HepG2 (cell line): ENCODE data around the gene TXNRD2. TPM values are rescaled to one million over a fixed set of nuclear protein-coding genes. Genes with fewer than 3 reads are reported as not detected.
A peak's percentile ranks its signal among the peaks of the same experiment; 100 is the strongest.

Experiments used
- AKAP8 ChIP-seq: sonication (generic); formaldehyde crosslinking; IDR thresholded peaks from 2 replicates; pipeline ENCODE4 v1.5.1; 2020; ENCODE audit warnings: mild to moderate bottlenecking, missing genetic modification reagents
- ETV5 ChIP-seq: IDR thresholded peaks from 2 replicates; pipeline ENCODE4 v1.6.1; 2018; ENCODE audit warnings: missing biosample characterization, missing genetic modification reagents, inconsistent platforms, borderline replicate concordance
- RFX1 ChIP-seq: fragments of 450-650 bp; IDR thresholded peaks from 2 replicates; pipeline ENCODE4 v1.6.1; 2017
- SIX4 ChIP-seq: sonication (generic); formaldehyde crosslinking; IDR thresholded peaks from 2 replicates; pipeline ENCODE4 v1.4.0; 2020; ENCODE audit warnings: missing genetic modification reagents
- ZMYM3 ChIP-seq: sonication (generic); formaldehyde crosslinking; IDR thresholded peaks from 2 replicates; pipeline ENCODE4 v1.5.1; 2020; ENCODE audit warnings: mild to moderate bottlenecking, missing genetic modification reagents
- ZNF207 ChIP-seq: fragments of 450-650 bp; IDR thresholded peaks from 2 replicates; pipeline ENCODE4 v1.6.1; 2016; ENCODE audit warnings: antibody characterized with exemption, borderline replicate concordance
- ZNF225 ChIP-seq: sonication (generic); formaldehyde crosslinking; IDR thresholded peaks from 2 replicates; pipeline ENCODE4 v1.4.0; 2020; ENCODE audit warnings: mild to moderate bottlenecking, missing genetic modification reagents
- ZNF263 ChIP-seq: sonication (generic); formaldehyde crosslinking; IDR thresholded peaks from 2 replicates; pipeline ENCODE4 v1.4.0; 2020; ENCODE audit warnings: missing genetic modification reagents
- ZNF530 ChIP-seq: sonication (generic); formaldehyde crosslinking; IDR thresholded peaks from 2 replicates; pipeline ENCODE4 v1.5.0; 2020; ENCODE audit warnings: low read depth, mild to moderate bottlenecking, missing genetic modification reagents
- ZNF615 ChIP-seq: sonication (generic); formaldehyde crosslinking; IDR thresholded peaks from 2 replicates; pipeline ENCODE4 v1.5.0; 2020; ENCODE audit warnings: mild to moderate bottlenecking, missing genetic modification reagents, borderline replicate concordance
- ZNF780A ChIP-seq: sonication (generic); formaldehyde crosslinking; IDR thresholded peaks from 2 replicates; pipeline ENCODE4 v1.8.0; 2022; ENCODE audit warnings: mild to moderate bottlenecking, missing genetic modification reagents, moderate library complexity
- ZNF841 ChIP-seq: sonication (generic); formaldehyde crosslinking; IDR thresholded peaks from 2 replicates; pipeline ENCODE4 v1.8.1; 2023; ENCODE audit warnings: missing genetic modification reagents, borderline replicate concordance
- polyA plus RNA-seq, 8 experiments: library from polyadenylated mRNA; depleted of rRNA in 3 of 8; stranded (reverse) in 7 of 8; unstranded in 1 of 8; fragments of >200 nt; fragmentation: Illumina TruSeq in 4 of 8; extraction: Trizol in 4 of 8; gene quantifications; 2 replicates each; pipeline versions ENCODE4 v1.2.1 to v1.2.3, GENCODE V29; 2011 to 2016; ENCODE audit warnings: low read depth in 4 of 8, missing spikeins in 1 of 8, mixed read lengths in 1 of 8; ENCODE audit not compliant: insufficient read depth in 1 of 8
- total RNA-seq, 5 experiments: library from RNA; depleted of rRNA; stranded (reverse); fragments of >200 nt; fragmentation: Illumina TruSeq; extraction: Trizol; gene quantifications; 2 replicates each; pipeline ENCODE4 v1.2.3, GENCODE V29; 2016; ENCODE audit warnings: low read depth in 1 of 5
- TF ChIP-seq, protein P1 (sequence below): sonication (generic); formaldehyde crosslinking; IDR thresholded peaks from 2 replicates; pipeline ENCODE4 v1.5.0; 2020; ENCODE audit warnings: mild to moderate bottlenecking, missing genetic modification reagents
- TF ChIP-seq, protein P2 (sequence below), 2 experiments: sonication (generic) in 1 of 2; formaldehyde crosslinking in 1 of 2; IDR thresholded peaks; 2 replicates each; pipeline versions ENCODE4 v1.6.1 to v1.9.0; 2014 to 2022; ENCODE audit warnings: antibody characterized with exemption in 1 of 2, borderline replicate concordance in 1 of 2, inconsistent platforms in 1 of 2, low read depth in 1 of 2, missing genetic modification reagents in 1 of 2
- TF ChIP-seq, protein P3 (sequence below): sonication (generic); formaldehyde crosslinking; IDR thresholded peaks from 2 replicates; pipeline ENCODE4 v1.5.1; 2020; ENCODE audit warnings: mild to moderate bottlenecking, missing genetic modification reagents, moderate library complexity
- TF ChIP-seq, protein P4 (sequence below): sonication (generic); formaldehyde crosslinking; conservative IDR thresholded peaks from 2 replicates; pipeline ENCODE4 v1.5.0; 2020; ENCODE audit warnings: missing genetic modification reagents
- TF ChIP-seq, protein P5 (sequence below): sonication (generic); formaldehyde crosslinking; IDR thresholded peaks from 2 replicates; pipeline ENCODE4 v1.8.0; 2022; ENCODE audit warnings: mild to moderate bottlenecking, missing genetic modification reagents, moderate library complexity

TXNRD2 gene
- total and polyA plus RNA-seq, 2 of the 13 experiments (the other 11 are each of a cell fraction or from before 2014, with no cell fraction given) = 17.5 to 18.6 TPM

DNA sequence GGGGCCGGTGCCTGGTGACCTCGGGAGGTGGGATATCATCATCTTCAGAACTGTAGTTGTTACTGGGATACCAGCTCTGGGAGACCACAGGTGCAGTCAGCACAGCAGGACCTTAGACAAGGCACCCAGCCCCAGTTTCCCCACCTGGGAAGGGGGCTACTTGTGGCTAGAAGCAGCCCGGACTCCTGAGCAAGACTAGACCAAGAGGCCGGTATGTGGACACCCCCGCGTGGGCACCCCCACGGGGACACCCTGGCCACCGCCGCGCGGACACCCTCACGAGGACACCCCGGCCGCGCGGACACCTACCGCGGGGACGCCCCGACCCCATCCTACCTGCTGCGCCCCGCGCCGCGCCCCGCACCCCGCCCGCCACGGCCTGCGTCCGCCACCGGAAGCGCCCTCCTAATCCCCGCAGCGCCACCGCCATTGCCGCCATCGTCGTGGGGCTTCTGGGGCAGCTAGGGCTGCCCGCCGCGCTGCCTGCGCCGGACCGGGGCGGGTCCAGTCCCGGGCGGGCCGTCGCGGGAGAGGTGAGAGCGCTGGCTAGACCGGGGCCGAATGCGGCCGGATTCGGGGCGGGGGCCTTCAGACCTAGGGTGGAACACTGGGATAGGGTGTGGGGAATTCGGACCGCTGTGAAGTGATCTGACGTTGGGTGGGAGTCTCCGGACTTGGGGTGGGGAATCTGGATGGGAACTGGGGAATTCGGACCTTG, at the start of gene TXNRD2, which contains the start of gene COMT (continued):
- TF ChIP-seq ZMYM3 (CRISPR knock-in tag) = no peak
- no peak for TF ChIP-seq RFX1
- no peak for TF ChIP-seq ZNF530 (CRISPR knock-in tag)
- TF ChIP-seq ZNF207 = no peak
- TF ChIP-seq ZNF841 = no peak
- TF ChIP-seq AKAP8 (CRISPR knock-in tag) = no peak
- TF ChIP-seq, protein P1, sequence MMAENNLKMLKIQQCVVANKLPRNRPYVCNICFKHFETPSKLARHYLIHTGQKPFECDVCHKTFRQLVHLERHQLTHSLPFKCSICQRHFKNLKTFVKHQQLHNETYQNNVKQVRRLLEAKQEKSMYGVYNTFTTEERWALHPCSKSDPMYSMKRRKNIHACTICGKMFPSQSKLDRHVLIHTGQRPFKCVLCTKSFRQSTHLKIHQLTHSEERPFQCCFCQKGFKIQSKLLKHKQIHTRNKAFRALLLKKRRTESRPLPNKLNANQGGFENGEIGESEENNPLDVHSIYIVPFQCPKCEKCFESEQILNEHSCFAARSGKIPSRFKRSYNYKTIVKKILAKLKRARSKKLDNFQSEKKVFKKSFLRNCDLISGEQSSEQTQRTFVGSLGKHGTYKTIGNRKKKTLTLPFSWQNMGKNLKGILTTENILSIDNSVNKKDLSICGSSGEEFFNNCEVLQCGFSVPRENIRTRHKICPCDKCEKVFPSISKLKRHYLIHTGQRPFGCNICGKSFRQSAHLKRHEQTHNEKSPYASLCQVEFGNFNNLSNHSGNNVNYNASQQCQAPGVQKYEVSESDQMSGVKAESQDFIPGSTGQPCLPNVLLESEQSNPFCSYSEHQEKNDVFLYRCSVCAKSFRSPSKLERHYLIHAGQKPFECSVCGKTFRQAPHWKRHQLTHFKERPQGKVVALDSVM = no peak
- 0 out of 2 replicates have a peak, but pooled peaks have one; percentile 38 for TF ChIP-seq ZNF225 (CRISPR knock-in tag)
- TF ChIP-seq, protein P2, sequence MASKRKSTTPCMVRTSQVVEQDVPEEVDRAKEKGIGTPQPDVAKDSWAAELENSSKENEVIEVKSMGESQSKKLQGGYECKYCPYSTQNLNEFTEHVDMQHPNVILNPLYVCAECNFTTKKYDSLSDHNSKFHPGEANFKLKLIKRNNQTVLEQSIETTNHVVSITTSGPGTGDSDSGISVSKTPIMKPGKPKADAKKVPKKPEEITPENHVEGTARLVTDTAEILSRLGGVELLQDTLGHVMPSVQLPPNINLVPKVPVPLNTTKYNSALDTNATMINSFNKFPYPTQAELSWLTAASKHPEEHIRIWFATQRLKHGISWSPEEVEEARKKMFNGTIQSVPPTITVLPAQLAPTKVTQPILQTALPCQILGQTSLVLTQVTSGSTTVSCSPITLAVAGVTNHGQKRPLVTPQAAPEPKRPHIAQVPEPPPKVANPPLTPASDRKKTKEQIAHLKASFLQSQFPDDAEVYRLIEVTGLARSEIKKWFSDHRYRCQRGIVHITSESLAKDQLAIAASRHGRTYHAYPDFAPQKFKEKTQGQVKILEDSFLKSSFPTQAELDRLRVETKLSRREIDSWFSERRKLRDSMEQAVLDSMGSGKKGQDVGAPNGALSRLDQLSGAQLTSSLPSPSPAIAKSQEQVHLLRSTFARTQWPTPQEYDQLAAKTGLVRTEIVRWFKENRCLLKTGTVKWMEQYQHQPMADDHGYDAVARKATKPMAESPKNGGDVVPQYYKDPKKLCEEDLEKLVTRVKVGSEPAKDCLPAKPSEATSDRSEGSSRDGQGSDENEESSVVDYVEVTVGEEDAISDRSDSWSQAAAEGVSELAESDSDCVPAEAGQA (IDR thresholded peaks at IDR 0.05; ENCODE audit: low read depth) = peak; percentile 45; the same call in 1 of the 2 replicates
- TF ChIP-seq, protein P2 (CRISPR knock-in tag; IDR thresholded peaks at IDR 0.05; ENCODE audit: borderline replicate concordance) = no peak
- TF ChIP-seq, protein P3, sequence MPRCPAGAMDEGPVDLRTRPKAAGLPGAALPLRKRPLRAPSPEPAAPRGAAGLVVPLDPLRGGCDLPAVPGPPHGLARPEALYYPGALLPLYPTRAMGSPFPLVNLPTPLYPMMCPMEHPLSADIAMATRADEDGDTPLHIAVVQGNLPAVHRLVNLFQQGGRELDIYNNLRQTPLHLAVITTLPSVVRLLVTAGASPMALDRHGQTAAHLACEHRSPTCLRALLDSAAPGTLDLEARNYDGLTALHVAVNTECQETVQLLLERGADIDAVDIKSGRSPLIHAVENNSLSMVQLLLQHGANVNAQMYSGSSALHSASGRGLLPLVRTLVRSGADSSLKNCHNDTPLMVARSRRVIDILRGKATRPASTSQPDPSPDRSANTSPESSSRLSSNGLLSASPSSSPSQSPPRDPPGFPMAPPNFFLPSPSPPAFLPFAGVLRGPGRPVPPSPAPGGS (CRISPR knock-in tag) = peak; percentile 78
- TF ChIP-seq ETV5 (CRISPR knock-in tag) = peak; percentile 68
- TF ChIP-seq, protein P4, sequence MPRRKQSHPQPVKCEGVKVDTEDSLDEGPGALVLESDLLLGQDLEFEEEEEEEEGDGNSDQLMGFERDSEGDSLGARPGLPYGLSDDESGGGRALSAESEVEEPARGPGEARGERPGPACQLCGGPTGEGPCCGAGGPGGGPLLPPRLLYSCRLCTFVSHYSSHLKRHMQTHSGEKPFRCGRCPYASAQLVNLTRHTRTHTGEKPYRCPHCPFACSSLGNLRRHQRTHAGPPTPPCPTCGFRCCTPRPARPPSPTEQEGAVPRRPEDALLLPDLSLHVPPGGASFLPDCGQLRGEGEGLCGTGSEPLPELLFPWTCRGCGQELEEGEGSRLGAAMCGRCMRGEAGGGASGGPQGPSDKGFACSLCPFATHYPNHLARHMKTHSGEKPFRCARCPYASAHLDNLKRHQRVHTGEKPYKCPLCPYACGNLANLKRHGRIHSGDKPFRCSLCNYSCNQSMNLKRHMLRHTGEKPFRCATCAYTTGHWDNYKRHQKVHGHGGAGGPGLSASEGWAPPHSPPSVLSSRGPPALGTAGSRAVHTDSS (CRISPR knock-in tag) = no peak; the same call in 1 of the 2 replicates
- TF ChIP-seq, protein P5, sequence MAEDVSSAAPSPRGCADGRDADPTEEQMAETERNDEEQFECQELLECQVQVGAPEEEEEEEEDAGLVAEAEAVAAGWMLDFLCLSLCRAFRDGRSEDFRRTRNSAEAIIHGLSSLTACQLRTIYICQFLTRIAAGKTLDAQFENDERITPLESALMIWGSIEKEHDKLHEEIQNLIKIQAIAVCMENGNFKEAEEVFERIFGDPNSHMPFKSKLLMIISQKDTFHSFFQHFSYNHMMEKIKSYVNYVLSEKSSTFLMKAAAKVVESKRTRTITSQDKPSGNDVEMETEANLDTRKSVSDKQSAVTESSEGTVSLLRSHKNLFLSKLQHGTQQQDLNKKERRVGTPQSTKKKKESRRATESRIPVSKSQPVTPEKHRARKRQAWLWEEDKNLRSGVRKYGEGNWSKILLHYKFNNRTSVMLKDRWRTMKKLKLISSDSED (CRISPR knock-in tag) = no peak
- TF ChIP-seq SIX4 (CRISPR knock-in tag) = no peak
- TF ChIP-seq ZNF615 (CRISPR knock-in tag) = no peak
- no peak for TF ChIP-seq ZNF780A (CRISPR knock-in tag)
- no peak for TF ChIP-seq ZNF263
